Measurements from ENCODE around the gene OR1N1.
"Not testable (repeated sequence)": the region's sequence is repeated elsewhere in the genome, so short reads cannot be mapped to it uniquely, and the experiment has no call there.

Gene OR1N1, protein sequence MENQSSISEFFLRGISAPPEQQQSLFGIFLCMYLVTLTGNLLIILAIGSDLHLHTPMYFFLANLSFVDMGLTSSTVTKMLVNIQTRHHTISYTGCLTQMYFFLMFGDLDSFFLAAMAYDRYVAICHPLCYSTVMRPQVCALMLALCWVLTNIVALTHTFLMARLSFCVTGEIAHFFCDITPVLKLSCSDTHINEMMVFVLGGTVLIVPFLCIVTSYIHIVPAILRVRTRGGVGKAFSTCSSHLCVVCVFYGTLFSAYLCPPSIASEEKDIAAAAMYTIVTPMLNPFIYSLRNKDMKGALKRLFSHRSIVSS

DNA sequence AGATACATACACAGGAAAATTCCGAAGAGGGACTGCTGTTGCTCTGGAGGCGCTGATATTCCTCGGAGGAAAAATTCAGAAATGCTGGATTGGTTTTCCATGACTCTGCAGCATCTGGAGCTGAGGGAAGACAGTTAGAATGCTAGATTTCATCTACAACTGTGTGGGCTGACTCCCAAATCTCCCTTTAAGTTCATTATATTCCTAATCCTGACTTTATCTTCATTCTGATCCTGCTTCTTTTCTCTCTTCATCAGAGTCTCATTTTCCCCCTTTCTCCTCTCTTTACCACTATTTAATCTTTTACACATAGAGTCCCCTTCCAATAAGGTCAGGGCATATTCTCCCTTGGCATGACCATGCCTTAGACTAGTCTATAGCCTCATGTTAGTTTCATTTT is at the start of gene OR1N1:
OR1N1 (minus strand) TSS at position 101 of the 400 bp plus-strand sequence; CDS start at position 101, 0 bp downstream.
- DNase-seq: no peak

DNA sequence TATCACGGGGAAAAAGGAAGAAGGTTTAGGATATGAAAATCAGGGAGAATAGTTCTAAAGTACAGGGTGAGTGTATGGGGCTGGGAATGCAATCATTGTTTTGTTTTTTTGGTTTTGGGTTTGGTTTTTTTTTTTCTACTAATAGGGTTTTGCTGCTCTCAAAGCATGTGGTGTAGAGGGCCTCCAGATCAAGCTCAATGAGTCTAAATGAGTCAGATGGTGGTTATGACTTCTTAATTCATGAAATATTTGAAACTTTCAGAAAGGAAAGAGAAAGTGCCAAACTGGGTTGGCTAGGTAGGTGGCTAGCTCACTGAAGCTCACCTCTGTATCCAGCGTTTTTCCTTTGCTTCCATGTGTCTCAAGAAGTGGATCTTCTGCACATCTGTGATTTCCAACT is 45.4 kb upstream of the OR1N1 start:
- DNase-seq: no peak

DNA sequence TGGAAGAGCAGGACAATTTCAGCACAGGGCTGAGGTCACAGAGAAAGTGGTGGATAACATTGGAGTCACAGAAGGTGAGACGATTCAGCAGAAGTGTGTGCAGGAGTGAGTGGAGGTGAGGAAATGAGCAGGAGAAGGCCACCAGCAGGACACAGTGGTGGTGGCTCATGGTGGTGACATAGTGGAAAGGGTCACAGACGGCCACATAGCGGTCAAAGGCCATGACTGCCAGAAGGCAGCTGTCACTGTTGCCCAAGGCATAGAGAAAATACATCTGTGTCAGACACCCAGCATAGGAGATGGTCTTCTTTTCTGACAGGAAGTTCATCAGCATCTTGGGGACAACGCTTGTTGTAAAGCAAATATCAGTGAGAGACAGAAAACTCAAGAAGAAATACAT is 40.8 kb upstream of the OR1N1 start:
- DNase-seq: no peak

DNA sequence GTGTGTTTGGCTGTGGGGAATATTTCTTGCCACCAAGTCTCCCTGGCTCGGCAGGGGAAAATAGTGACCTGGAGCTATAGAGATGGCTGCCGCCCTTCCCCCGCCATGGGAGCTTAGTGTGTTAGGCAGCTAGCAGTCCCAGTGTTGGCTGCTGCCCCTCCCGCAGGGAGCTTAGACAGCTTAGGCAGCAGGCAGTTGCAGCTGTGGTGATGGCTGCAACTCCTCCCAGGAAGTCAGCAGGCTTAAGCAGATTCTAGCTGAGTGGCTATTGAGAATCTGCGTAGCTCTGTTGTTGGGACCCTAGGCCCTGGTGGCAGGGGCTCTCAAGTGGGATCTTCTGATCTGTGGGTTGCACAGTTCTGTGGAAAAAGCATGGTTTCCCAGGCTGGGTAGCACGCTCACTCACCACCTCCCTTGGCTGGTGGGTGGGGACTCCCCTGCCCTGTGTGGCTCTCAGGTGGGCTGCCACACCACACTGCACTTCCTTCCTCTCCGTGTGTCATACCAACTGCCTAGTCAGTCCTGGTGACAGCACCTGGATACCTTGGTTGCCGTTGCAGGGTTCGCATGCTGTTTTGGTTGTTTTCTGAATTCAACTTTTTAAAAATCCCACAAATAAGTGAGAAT is 35.2 kb upstream of the OR1N1 start:
- peak in 1 of 2 experiments; percentile 6 for DNase-seq

DNA sequence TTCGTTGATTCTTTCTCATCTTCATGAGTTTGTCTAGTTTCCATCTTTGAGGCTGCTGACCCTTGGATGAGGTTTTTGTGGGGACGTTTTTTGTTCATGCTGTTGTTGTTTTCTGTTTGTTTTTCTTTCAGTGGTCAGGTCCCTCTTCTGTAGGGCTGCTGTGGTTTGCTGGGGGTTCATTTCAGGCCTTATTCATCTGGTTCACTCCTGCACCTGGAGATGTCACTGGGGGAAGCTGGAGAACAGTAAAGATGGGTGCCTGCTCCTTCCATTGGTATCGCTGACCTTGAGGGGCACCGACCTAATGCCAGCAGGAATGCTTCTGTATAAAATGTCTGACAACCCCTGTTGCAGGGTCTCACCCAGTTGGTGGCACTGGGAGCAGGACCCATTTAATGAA is 34.4 kb upstream of the OR1N1 start:
- no peak for DNase-seq

DNA sequence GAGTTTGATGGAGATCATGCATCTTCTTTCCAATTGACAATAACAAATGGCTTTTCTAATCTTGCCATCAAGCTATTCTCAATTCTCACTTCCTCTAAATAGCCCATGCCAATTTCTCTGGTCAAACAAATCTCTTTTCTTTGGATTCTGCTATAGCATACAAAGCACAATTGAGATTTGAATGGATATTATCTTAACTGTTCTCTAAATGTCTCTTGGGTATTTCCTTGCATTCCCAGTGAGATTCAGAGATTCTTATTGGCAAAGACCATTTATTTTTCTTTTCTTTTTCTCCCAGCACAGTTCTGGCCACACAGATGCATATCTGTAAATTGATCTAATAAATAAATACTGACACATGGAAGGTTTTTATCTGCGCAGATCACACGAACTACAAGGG is 25.7 kb upstream of the OR1N1 start, which contains the start of gene OR1N2:
OR1N2 (plus strand) TSS at position 301 of the 400 bp plus-strand sequence. CDS start 100 bp downstream, outside the sequence.
- DNase-seq: no peak

DNA sequence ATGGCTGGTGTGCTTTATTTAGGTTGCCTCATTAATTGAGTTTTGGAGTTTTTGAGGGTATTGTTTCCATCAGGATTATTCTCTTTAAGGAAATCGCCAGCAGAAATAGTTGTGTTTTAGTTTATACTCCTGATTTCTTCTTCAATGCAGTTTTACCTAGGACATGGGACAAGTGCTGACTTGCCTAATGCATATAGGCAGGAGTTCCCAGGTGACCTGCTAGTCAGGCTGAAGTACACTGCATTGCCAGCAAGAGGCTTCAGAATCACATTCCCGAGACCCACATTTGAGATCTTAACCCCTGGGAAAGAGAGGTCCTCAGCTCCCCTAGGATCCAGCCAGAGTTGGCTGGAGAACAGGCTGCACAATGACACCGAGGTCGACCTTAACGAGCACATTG is 24.3 kb upstream of the OR1N1 start:
- no peak for DNase-seq

DNA sequence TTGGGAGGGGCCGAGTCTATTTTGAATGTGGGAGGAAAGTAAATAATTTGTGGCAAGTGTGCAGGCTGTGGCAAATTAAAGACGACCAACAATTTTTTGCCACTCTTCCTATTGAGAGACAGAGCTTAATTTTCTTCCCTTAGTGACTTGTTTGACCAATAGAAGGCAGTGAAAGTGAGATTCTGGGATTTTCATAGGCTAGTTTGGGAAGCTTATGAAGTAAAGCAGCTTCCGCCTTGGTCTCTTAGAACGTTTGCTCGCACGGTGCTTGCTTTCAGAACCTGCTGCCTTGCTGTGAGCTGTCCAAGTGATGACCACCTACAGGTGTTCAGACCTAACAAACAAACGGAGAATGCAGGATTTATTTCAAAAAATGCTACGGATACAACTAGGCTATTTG is 19.1 kb upstream of the OR1N1 start:
- DNase-seq: no peak

DNA sequence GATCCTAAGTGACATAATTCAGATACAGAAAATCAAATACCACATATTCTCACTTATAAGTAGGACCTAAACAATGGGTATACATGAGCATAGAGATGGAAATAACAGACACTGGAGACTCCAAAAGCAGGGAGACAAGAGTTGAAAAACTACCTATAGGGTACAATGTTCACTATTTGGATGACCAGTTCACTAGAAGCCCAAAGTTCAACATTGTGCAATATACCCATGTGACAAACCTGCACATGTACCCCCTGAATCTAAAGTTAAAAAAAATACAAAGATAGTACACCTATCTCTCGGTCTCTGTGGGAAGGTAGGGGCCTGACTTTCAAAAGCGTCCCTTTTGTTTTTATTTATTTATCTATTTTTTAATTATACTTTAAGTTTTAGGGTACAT is 11.7 kb upstream of the OR1N1 start:
- DNase-seq: no peak

DNA sequence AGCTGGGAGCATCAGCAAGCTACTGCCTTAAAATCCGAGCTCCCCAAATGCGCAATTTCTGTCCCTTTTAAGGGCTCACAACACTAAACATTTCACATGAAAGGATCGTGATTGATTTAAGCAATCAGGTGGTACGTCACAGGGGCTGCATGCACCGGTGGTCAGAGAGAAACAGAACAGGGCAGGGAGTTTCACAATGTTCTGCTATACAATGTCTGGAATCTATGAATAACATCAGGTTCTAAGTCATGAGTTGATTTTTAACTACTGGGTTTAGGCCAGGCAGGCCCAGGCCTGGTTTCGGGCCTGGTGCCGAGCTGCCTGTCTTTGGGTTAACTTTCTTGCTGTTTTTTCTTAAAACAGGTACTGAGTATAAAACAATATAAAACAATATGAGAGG is 10.0 kb upstream of the OR1N1 start:
- DNase-seq: not testable (repeated sequence)

DNA sequence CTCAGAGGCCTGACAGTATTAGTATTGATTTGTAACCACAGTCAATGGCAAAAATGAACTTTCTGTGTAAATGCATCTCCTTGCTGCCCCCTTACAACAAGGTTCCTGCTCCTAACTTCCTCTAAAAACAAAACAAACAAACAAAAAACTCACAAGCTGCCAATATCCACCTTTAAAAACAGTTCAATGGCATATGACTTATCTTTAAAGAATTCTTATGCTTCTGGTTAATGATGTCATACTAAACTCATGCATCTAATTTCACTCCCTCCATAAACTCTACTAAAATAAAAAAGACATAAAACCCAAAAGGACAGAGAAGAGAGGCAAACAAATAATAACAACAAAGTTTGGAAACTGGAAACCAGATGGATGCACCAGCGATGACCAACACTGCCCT is 9.0 kb upstream of the OR1N1 start:
- DNase-seq: no peak

DNA sequence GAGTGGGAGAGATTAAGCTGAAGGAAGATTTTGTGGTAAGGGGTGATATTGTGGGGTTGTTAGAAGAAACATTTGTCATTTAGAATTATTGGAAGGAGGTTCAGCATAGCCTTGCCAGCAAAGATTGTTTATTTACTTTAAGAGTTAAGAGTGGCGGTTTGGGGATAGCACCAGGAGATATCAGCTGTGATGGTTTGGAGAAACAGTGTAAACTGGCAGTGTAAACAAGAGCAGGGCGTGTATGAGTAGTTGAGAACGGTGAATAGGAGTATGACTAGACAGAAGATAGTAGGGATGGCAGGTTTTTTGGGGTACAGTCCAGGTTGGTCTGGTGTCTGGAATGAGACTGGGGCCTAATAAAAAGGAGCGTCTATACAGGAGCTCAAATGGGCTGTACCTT is 4.1 kb upstream of the OR1N1 start:
- DNase-seq: not testable (repeated sequence)

DNA sequence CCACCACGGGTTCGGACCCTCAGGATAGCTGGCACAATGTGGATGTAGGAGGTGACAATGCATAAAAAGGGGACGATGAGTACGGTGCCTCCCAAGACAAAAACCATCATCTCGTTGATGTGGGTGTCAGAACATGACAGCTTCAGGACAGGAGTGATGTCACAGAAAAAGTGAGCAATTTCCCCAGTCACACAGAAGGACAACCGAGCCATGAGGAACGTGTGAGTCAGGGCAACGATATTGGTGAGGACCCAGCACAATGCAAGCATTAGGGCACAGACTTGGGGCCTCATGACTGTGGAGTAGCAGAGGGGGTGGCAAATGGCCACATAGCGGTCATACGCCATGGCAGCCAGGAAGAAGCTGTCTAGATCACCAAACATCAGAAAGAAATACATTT is 491 bp downstream of the OR1N1 start:
- DNase-seq: peak in 1 of 2 experiments; percentile 3

DNA sequence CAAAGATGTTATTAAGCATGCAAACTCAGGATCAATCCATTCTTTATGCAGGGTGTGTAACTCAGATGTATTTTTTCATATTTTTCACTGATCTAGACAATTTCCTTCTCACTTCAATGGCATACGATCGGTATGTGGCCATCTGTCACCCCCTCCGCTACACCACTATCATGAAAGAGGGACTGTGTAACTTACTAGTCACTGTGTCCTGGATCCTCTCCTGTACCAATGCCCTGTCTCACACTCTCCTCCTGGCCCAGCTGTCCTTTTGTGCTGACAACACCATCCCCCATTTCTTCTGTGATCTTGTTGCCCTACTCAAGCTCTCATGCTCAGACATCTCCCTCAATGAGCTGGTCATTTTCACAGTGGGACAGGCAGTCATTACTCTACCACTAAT is 7.7 kb downstream of the OR1N1 start:
- DNase-seq: no peak

DNA sequence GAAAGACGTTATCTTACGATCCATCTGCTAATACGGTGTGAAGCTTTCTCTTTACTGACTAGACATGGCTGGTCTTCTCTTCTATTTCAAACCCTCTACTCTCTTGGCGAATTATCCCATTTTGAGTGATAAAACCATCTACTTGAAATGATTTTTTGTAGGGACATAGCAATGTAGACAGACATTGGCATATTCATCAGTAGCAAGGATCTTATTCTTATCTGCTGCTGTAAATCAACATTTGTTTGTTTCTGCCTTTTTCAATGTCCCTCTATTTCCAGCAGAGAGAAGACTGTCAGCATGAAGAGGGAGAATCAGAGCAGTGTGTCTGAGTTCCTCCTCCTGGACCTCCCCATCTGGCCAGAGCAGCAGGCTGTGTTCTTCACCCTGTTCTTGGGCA is 8.3 kb downstream of the OR1N1 start, which contains the start of gene OR1J4:
OR1J4 (plus strand) TSS at position 301 of the 400 bp plus-strand sequence; CDS start at position 301, 0 bp downstream.
- no peak for DNase-seq

DNA sequence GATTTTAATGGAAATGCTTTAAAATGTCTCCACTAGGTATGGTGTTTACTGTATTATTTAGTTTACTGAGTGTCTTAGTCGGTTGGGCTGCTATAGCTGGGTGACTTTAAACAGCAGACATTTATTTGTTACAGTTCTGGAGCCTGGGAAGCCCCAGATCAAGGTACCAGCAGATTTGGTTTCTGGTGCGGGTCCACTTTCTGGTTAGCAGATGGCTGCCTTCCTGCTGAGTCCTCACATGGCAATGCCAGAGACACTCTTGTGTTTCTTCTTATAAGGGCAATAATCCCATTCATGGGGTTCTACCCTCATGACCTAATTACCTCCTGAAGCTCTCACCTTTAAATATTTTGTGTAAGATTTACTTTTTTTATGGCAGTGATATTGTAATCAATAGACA is 8.9 kb downstream of the OR1N1 start:
- DNase-seq: no peak

DNA sequence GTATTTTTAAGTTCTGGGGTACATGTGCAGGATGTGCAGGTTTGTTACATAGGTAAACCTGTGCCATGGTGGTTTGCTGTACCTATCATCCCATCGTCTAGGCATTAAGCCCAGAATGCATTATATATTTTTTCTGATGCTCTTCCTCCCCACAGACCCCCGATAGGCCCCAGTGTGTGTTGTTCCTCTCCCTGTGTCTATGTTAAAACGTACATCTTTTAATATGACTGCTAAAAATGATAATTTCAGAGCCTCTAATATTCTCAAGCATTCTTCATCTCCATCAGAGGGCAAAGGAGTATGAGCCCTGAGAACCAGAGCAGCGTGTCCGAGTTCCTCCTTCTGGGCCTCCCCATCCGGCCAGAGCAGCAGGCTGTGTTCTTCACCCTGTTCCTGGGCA is 16.6 kb downstream of the OR1N1 start, which contains the start of gene OR1J2:
OR1J2 (plus strand) TSS at position 301 of the 400 bp plus-strand sequence; CDS start at position 301, 0 bp downstream.
- DNase-seq: no peak

DNA sequence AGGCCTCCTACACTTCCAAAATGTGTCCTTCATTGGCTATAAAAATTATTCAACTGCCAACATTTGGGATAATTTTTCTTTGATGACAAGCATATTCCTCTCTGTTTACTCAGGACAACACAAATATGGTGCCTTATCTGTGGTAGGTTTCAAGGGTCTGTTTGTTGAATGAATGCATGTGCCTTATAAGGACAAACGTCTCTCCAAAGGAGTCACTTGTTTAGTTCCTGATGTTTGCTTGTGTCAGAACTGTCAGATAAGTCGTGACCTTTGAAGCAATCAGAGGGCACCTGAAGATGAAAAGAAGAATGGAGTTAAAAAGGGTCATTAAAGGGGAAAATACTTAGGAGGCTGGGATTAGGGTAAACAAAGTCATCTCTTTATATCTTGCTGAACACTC is 20.1 kb downstream of the OR1N1 start:
- DNase-seq: no peak

DNA sequence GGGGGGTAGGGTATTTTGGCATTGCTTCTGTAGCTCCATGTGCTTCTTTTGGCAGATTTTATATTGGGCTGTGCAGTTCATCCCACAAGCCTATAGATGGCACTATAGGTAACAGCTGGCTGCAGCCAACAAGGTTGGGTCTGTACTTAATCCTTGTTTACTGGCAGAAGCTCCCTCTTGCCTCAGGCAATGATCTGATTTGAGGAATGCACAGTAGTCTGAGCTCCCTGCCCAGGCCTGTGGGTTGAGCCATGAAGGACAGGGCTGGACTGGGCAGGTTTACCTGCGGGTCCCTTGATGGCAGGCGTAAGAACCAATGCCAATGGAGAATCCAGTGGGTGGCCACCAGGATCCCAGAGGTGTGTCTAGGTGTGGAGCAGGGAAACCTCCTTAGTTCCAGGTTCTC is 28.2 kb downstream of the OR1N1 start:
- no peak for DNase-seq

DNA sequence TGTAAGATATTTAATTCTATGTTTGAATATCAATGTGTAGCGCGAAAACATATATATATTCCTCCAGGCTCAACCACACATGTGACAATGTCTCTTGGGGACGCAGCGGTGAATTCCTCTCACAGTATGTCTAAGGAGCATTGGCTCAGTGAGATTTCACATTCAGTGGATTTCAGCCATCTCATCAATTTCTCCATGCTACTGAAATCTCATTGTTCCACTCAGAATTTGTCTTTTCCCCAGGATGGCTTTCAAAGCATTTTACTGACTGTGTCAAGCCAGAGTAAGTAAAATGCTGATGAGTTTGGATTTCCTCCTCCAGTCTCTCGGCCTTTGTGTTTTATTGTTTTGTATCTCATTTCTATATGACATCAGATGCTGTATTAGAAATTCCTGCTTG is 48.0 kb downstream of the OR1N1 start:
- DNase-seq: no peak

DNA sequence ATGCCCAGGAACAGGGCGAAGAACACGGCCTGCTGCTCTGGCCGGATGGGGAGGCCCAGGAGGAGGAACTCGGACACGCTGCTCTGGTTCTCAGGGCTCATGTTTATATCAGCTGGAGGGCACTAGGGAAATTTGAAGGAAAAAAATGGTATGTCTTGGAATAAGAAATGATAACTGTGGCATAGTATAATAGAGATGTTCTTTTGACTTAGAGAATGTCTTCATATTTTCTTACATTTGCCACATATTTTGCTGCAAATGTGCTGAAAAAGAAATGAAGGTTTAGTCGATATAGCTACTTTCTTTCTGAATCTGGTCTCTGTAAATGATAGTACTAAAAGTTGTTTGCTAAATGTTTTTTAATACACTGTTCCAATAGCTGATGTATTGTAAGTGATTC is 49.3 kb downstream of the OR1N1 start, which contains the start of gene OR1J1:
OR1J1 (minus strand) TSS at position 101 of the 400 bp plus-strand sequence; CDS start at position 101, 0 bp downstream.
- no peak for DNase-seq

DNA sequence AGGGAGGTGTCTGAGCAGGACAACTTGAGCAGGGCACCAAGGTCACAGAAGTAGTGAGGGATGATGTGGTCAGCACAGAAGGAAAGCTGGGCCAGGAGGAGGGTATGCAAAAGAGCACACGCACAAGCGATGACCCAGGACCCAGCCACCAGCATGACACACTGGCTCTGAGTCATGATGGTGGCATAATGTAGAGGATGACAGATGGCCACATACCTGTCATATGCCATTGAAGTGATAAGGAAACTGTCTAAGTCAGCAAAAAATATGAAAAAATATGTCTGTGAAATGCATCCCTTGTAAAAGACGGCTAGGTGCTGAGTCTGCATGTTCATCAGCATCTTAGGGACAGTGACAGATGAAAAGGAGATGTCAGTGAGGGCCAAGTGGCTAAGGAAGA is 49.7 kb downstream of the OR1N1 start:
- no peak for DNase-seq

Measured in stimulated activated CD4-positive, alpha-beta T cell treated with anti-CD3 and anti-CD28 coated beads, Interleukin-4, amount 100 ng/mL, for 4 hours (primary cell).